ENCODE results near the gene MLH1.

Gene MLH1

GRCh38 chr3:37094636-37095035 is 101.3 kb downstream of the MLH1 start:
- no peak for DNase-seq (ENCODE audit: low read depth)

- no peak for DNase-seq (ENCODE audit: low read depth)
Observed at GRCh38 chr3:37096288-37096687, 103.0 kb downstream of the MLH1 start.

GRCh38 chr3:37096975-37097374 is 103.7 kb downstream of the MLH1 start:
- DNase-seq (ENCODE audit: low read depth) = no peak

- no peak for DNase-seq (ENCODE audit: low read depth)
Observed at GRCh38 chr3:37097776-37098175, 104.5 kb downstream of the MLH1 start.

GRCh38 chr3:37098884-37099283 is 105.6 kb downstream of the MLH1 start:
- no peak for DNase-seq (ENCODE audit: low read depth)

GRCh38 chr3:37099469-37099868 is 106.2 kb downstream of the MLH1 start:
- DNase-seq (ENCODE audit: low read depth) = no peak

GRCh38 chr3:37100411-37100810 is 107.1 kb downstream of the MLH1 start:
- no peak for DNase-seq (ENCODE audit: low read depth)
